ENCODE results near the gene USP38. TPM values are rescaled to one million over a fixed set of nuclear protein-coding genes. Genes with fewer than 3 reads are reported as not detected.

USP38 gene
- total RNA-seq, 1 donor = 63.6 TPM

- Histone ChIP-seq H3K4me1 (ENCODE audit: insufficient read depth, low read length) (no peaks in the 10 kb centered on the region), H3K4me3 (ENCODE audit: low read length) (no peak overlapping the region), H3K27me3 (ENCODE audit: insufficient read depth, low read length) (no peaks in the 10 kb centered on the region), H3K9me3 (ENCODE audit: low read depth, low read length) (no peaks in the 10 kb centered on the region)
Measured at GRCh38 chr4:143270256-143270838, 85.6 kb downstream of the USP38 start.

Other genes with a start within 250 kb of the USP38 start
- 6.3 TPM for gene GAB1, start 152.0 kb downstream of the USP38 start, total RNA-seq

Measured in mononuclear cell (primary cell).